ENCODE results near the gene REPIN1.

DNA sequence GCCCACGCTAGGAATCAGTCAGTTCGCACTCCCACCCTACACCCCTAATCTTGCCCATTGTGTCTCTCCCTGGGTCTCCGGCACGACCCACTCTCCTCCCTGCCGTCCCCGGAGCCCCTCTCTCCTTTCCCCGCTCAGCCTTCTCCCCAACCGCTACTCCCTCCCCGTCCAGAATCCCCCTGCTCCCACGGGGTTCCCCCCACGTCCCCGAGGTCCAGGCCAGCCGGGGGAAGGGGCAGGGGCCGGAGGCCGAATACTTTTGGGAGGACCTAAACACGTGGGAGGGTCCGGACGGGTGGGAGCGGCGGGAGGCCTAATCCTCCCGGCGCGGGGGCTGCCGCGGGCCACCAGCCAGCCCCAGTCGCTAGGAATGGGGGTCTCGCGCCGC lies 27.8 kb upstream of the REPIN1 start:
- TF ChIP-seq EZH2 (IDR thresholded peaks at IDR 0.05): no peak
- TF ChIP-seq POLR2AphosphoS5 (IDR thresholded peaks at IDR 0.05; ENCODE audit: borderline replicate concordance, low read depth, low read length): no peak
- no peak for TF ChIP-seq FOXP2 (optimal IDR thresholded peaks at IDR 0.05; ENCODE audit: control extremely low read depth, extremely low read length, insufficient read depth)

All from SK-N-MC (cell line).